A549 (cell line): Measurements from ENCODE around the gene KRT8. TPM values are rescaled to one million over a fixed set of nuclear protein-coding genes. Genes with fewer than 3 reads are reported as not detected.

Experiments
- ATAC-seq, 2 experiments: fragments of 200-7000 bp in 1 of 2; fragments of >200 bp in 1 of 2; cut with Nextera tagmentation in 1 of 2; cut with Tn5 transposase in 1 of 2; 3 replicates each; pipeline versions ENCODE4 v1.8.0 to v1.9.1; 2018 to 2020; ENCODE audit warnings: mild to moderate bottlenecking in 1 of 2, moderate library complexity in 1 of 2
- CTCF ChIA-PET: fragments of 300-600 bp; sonication (Branson Sonifier 250); formaldehyde crosslinking; extraction: SDS; loops from one replicate; lab custom pipeline; 2021; ENCODE audit warnings: antibody characterized with exemption, inconsistent platforms; lab: Yijun Ruan, JAX
- POLR2A ChIA-PET: fragments of 350-600 bp; formaldehyde crosslinking; extraction: SDS; loops from one replicate; lab custom pipeline; 2021; ENCODE audit warnings: antibody characterized with exemption, inconsistent platforms; lab: Yijun Ruan, JAX
- DNase-seq, 2 experiments: peaks; one replicate each; pipeline versions ENCODE4 v3.0.0 to v3.0.0-alpha.2; 2011 to 2016; ENCODE audit warnings: low read depth in 1 of 2, low spot score in 1 of 2
- FAIRE-seq: peaks from 2 replicates; lab custom pipeline; 2011; peaks lifted over from hg19 to GRCh38; lab: Jason Lieb, UNC
- H3K27ac ChIP-seq, 2 experiments: fragments of >200 bp; sonication (Bioruptor Twin); formaldehyde crosslinking; 3 replicates each; pipeline ENCODE4 v1.5.1; 2016 to 2017
- H3K4me1 ChIP-seq: fragments of >200 bp; sonication (Bioruptor Twin); formaldehyde crosslinking; 3 replicates; pipeline ENCODE4 v1.6.1; 2016
- H3K4me2 ChIP-seq: fragments of >200 bp; sonication (Bioruptor Twin); formaldehyde crosslinking; 3 replicates; pipeline ENCODE4 v1.6.1; 2016
- H3K4me3 ChIP-seq: fragments of >200 bp; sonication (Bioruptor Twin); formaldehyde crosslinking; 3 replicates; pipeline ENCODE4 v1.5.1; 2016
- H3K9me3 ChIP-seq: fragments of >200 bp; sonication (Bioruptor Twin); formaldehyde crosslinking; 3 replicates; pipeline ENCODE4 v1.6.1; 2016
- BCL3 ChIP-seq: fragments of >200 bp; sonication (Bioruptor Twin); formaldehyde crosslinking; IDR thresholded peaks from 3 replicates; pipeline ENCODE4 v1.6.1; 2016
- CBX8 ChIP-seq: fragments of 200-600 bp; sonication (generic); IDR thresholded peaks from 2 replicates; pipeline ENCODE4 v1.6.1; 2016
- CEBPB ChIP-seq, 2 experiments: fragments of >200 bp in 1 of 2; sonication (Bioruptor Twin) in 1 of 2; formaldehyde crosslinking in 1 of 2; IDR thresholded peaks; 2 replicates each; pipeline ENCODE4 v1.6.1; 2012 to 2016
- CHD2 ChIP-seq: fragments of 150-350 bp; IDR thresholded peaks from 2 replicates; pipeline ENCODE4 v1.6.1; 2014; ENCODE audit warnings: low read length; ENCODE audit not compliant: partially characterized antibody
- E2F6 ChIP-seq: IDR thresholded peaks from 2 replicates; pipeline ENCODE4 v1.6.1; 2012; ENCODE audit warnings: low read depth, borderline replicate concordance
- EHMT2 ChIP-seq: fragments of 200-600 bp; sonication (generic); IDR thresholded peaks from 2 replicates; pipeline ENCODE4 v1.6.1; 2016; ENCODE audit warnings: antibody characterized with exemption, low read depth, mild to moderate bottlenecking, moderate library complexity
- FOSB ChIP-seq: fragments of 250-450 bp; sonication (Bioruptor Pico); IDR thresholded peaks from 2 replicates; pipeline ENCODE4 v1.5.0; 2020; ENCODE audit warnings: mild to moderate bottlenecking, moderate library complexity
- FOSL2 ChIP-seq, 2 experiments: fragments of 450-650 bp in 1 of 2; fragments of >200 bp in 1 of 2; sonication (Bioruptor Twin) in 1 of 2; formaldehyde crosslinking; IDR thresholded peaks; 2 replicates each; pipeline versions ENCODE4 v1.5.0 to v1.6.1; 2016 to 2020; ENCODE audit warnings: mild to moderate bottlenecking in 1 of 2, moderate library complexity in 1 of 2
- FOXS1 ChIP-seq: fragments of 250-450 bp; sonication (Bioruptor Pico); IDR thresholded peaks from 2 replicates; pipeline ENCODE4 v1.5.0; 2020; ENCODE audit warnings: mild to moderate bottlenecking, moderate library complexity
- HDAC2 ChIP-seq: fragments of 200-600 bp; sonication (generic); IDR thresholded peaks from 2 replicates; pipeline ENCODE4 v1.6.1; 2016
- HOXA7 ChIP-seq: fragments of 250-450 bp; sonication (Bioruptor Pico); IDR thresholded peaks from 2 replicates; pipeline ENCODE4 v1.5.0; 2020; ENCODE audit warnings: mild to moderate bottlenecking, moderate library complexity
- HOXB5 ChIP-seq: fragments of 250-450 bp; sonication (Bioruptor Pico); IDR thresholded peaks from 2 replicates; pipeline ENCODE4 v1.5.0; 2020; ENCODE audit warnings: mild to moderate bottlenecking, moderate library complexity
- JUN ChIP-seq, 2 experiments: fragments of >200 bp; sonication (Bioruptor Twin); formaldehyde crosslinking; IDR thresholded peaks; 2 replicates in 1 of 2; 3 replicates in 1 of 2; pipeline ENCODE4 v1.6.1; 2016 to 2017
- MAFK ChIP-seq: fragments of 450-650 bp; IDR thresholded peaks from 2 replicates; pipeline ENCODE4 v1.6.1; 2014; ENCODE audit not compliant: partially characterized antibody
- MYC ChIP-seq: IDR thresholded peaks from 2 replicates; pipeline ENCODE4 v1.6.1; 2012; ENCODE audit warnings: mild to moderate bottlenecking, inconsistent platforms, low read length, improper control_type of control experiment, borderline replicate concordance
- NFE2L2 ChIP-seq: fragments of 150-350 bp; conservative IDR thresholded peaks from 2 replicates; pipeline ENCODE4 v1.6.1; 2014; ENCODE audit warnings: low read length
- PBX3 ChIP-seq: IDR thresholded peaks from 2 replicates; pipeline ENCODE4 v1.6.1; 2012
- PHF8 ChIP-seq: fragments of 200-600 bp; sonication (generic); IDR thresholded peaks from 2 replicates; pipeline ENCODE4 v1.6.1; 2016; ENCODE audit warnings: low read depth, mild to moderate bottlenecking, antibody characterized with exemption, moderate library complexity, borderline replicate concordance
- POLR2A ChIP-seq: IDR thresholded peaks from 2 replicates; pipeline ENCODE4 v1.6.1; 2012; ENCODE audit warnings: mild to moderate bottlenecking, low read length
- POLR2AphosphoS2 ChIP-seq: conservative IDR thresholded peaks from 2 replicates; pipeline ENCODE4 v1.6.1; 2012; ENCODE audit warnings: low read length, improper control_type of control experiment, inconsistent platforms
- RAD21 ChIP-seq, 2 experiments: fragments of >200 bp in 1 of 2; sonication (Bioruptor Twin) in 1 of 2; formaldehyde crosslinking in 1 of 2; IDR thresholded peaks in 1 of 2; conservative IDR thresholded peaks in 1 of 2; 2 replicates in 1 of 2; 3 replicates in 1 of 2; pipeline ENCODE4 v1.6.1; 2012 to 2018; ENCODE audit warnings: inconsistent platforms in 1 of 2
- RARB ChIP-seq: fragments of 250-450 bp; sonication (Bioruptor Pico); IDR thresholded peaks from 2 replicates; pipeline ENCODE4 v1.8.0; 2021; ENCODE audit warnings: mild to moderate bottlenecking, moderate library complexity
- SMC3 ChIP-seq: fragments of >200 bp; sonication (Bioruptor Twin); formaldehyde crosslinking; IDR thresholded peaks from 3 replicates; pipeline ENCODE4 v1.6.1; 2018; ENCODE audit warnings: inconsistent platforms
- SREBF2 ChIP-seq: fragments of 450-650 bp; IDR thresholded peaks from 2 replicates; pipeline ENCODE4 v1.6.1; 2014; ENCODE audit warnings: mild to moderate bottlenecking, moderate library complexity
- TFCP2L1 ChIP-seq: fragments of 250-450 bp; sonication (Bioruptor Pico); IDR thresholded peaks from 2 replicates; pipeline ENCODE4 v1.5.0; 2021; ENCODE audit warnings: mild to moderate bottlenecking
- TP53 ChIP-seq: fragments of 250-450 bp; sonication (Bioruptor Pico); IDR thresholded peaks from 2 replicates; pipeline ENCODE4 v1.5.0; 2021; ENCODE audit warnings: mild to moderate bottlenecking, moderate library complexity
- ZC3H11A ChIP-seq: fragments of 450-650 bp; IDR thresholded peaks from 2 replicates; pipeline ENCODE4 v1.6.1; 2014; ENCODE audit warnings: antibody characterized with exemption, mild to moderate bottlenecking
- ZNF302 ChIP-seq: fragments of 250-450 bp; sonication (Bioruptor Pico); IDR thresholded peaks from 2 replicates; pipeline ENCODE4 v1.9.0; 2021; ENCODE audit warnings: inconsistent platforms, mild to moderate bottlenecking, moderate library complexity
- ZSCAN20 ChIP-seq: fragments of 250-450 bp; sonication (Bioruptor Pico); IDR thresholded peaks from 2 replicates; pipeline ENCODE4 v1.8.0; 2022; ENCODE audit warnings: mild to moderate bottlenecking, moderate library complexity
- WGBS: methylation state at CpG from one replicate; pipeline ENCODE4 v1.1.6; 2017; ENCODE audit errors: missing lambda C conversion rate; 5-methylcytosine and 5-hydroxymethylcytosine counted together
- polyA plus RNA-seq, 4 experiments: library from polyadenylated mRNA; depleted of rRNA in 3 of 4; stranded (reverse); fragments of >200 nt; fragmentation: RNase III in 1 of 4; extraction: RNeasy Plus Mini Kit Qiagen cat#74134 plus additional on column Dnase treatment in 1 of 4; gene quantifications; 2 replicates in 3 of 4; 3 replicates in 1 of 4; pipeline ENCODE4 v1.2.3, GENCODE V29; 2011 to 2017
- TF ChIP-seq, protein P1 (sequence below): fragments of 200-600 bp; sonication (generic); IDR thresholded peaks from 2 replicates; pipeline ENCODE4 v1.6.1; 2016; ENCODE audit warnings: antibody characterized with exemption, mild to moderate bottlenecking, moderate library complexity

KRT8 gene
- polyA plus RNA-seq, 2 of the 4 experiments (the other 2 are of a cell fraction) = 2,250 to 3,633 TPM

- FAIRE-seq = no peak
- peak overlapping the region; percentile 91 for H3K4me3 ChIP-seq
- CTCF ChIA-PET = interaction anchor here (1.8 to 44.4 kb wide), 2 partner anchors 58 to 72 kb away, joined by 4 to 1736 read pairs; no protein-coding TSS in a partner anchor
- H3K4me1 ChIP-seq = peaks cover 30% of the 10 kb centered on the region
- H3K4me2 ChIP-seq = peak overlapping the region; percentile 93
- no peak for TF ChIP-seq ZC3H11A
- peak; percentile 94 for TF ChIP-seq POLR2AphosphoS2
- TF ChIP-seq ZNF302 (CRISPR knock-in tag) = no peak
- TF ChIP-seq E2F6 = no peak
- peak; percentile 85; the same call in 1 of the 3 replicates for TF ChIP-seq BCL3
- TF ChIP-seq, protein P1, sequence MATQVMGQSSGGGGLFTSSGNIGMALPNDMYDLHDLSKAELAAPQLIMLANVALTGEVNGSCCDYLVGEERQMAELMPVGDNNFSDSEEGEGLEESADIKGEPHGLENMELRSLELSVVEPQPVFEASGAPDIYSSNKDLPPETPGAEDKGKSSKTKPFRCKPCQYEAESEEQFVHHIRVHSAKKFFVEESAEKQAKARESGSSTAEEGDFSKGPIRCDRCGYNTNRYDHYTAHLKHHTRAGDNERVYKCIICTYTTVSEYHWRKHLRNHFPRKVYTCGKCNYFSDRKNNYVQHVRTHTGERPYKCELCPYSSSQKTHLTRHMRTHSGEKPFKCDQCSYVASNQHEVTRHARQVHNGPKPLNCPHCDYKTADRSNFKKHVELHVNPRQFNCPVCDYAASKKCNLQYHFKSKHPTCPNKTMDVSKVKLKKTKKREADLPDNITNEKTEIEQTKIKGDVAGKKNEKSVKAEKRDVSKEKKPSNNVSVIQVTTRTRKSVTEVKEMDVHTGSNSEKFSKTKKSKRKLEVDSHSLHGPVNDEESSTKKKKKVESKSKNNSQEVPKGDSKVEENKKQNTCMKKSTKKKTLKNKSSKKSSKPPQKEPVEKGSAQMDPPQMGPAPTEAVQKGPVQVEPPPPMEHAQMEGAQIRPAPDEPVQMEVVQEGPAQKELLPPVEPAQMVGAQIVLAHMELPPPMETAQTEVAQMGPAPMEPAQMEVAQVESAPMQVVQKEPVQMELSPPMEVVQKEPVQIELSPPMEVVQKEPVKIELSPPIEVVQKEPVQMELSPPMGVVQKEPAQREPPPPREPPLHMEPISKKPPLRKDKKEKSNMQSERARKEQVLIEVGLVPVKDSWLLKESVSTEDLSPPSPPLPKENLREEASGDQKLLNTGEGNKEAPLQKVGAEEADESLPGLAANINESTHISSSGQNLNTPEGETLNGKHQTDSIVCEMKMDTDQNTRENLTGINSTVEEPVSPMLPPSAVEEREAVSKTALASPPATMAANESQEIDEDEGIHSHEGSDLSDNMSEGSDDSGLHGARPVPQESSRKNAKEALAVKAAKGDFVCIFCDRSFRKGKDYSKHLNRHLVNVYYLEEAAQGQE = no peak
- TF ChIP-seq CBX8 = no peak
- 0 out of 2 replicates have a peak, but pooled peaks have one; percentile 28 for TF ChIP-seq FOXS1 (CRISPR knock-in tag)
- TF ChIP-seq TP53 (CRISPR knock-in tag) = peak; percentile 86; the same call in 1 of the 2 replicates
- TF ChIP-seq RARB (CRISPR knock-in tag) = peak; percentile 92
- TF ChIP-seq SMC3 = no peak
- TF ChIP-seq CHD2 = peak; percentile 9
- TF ChIP-seq POLR2A = peak; percentile 29; the same call in 1 of the 2 replicates
- TF ChIP-seq TFCP2L1 (CRISPR knock-in tag) = peak; percentile 91
- TF ChIP-seq MYC = no peak
- TF ChIP-seq RAD21 (conservative IDR thresholded peaks at IDR 0.05 in 1 of 2, IDR thresholded peaks at IDR 0.05 in 1 of 2) = no peak
- 0 out of 2 replicates have a peak, but pooled peaks have one; percentile 24 for TF ChIP-seq HOXB5 (CRISPR knock-in tag)
- peak; percentile 12 for TF ChIP-seq PBX3
- TF ChIP-seq HOXA7 = peak; percentile 94; the same call in 1 of the 2 replicates
- TF ChIP-seq MAFK = no peak
- no peak for TF ChIP-seq FOSL2 (IDR thresholded peaks at IDR 0.05)
- peak; percentile 4; the same call in 1 of the 2 replicates for TF ChIP-seq FOSL2 (CRISPR knock-in tag; IDR thresholded peaks at IDR 0.05)
- peak; percentile 47 to 86; a peak in 4 of 5 replicates for TF ChIP-seq JUN (IDR thresholded peaks at IDR 0.05)
- no peak for TF ChIP-seq HDAC2
- TF ChIP-seq ZSCAN20 (CRISPR knock-in tag) = no peak
- TF ChIP-seq EHMT2 = no peak
- no peak for TF ChIP-seq NFE2L2
- TF ChIP-seq SREBF2 = no peak
- TF ChIP-seq CEBPB (IDR thresholded peaks at IDR 0.05) = no peak
- TF ChIP-seq FOSB (CRISPR knock-in tag) = peak; percentile 95
- no peak for TF ChIP-seq PHF8
- TF ChIP-seq, all 56 proteins: peak for 14
- WGBS = 57% methylated on average over 7 of the region's 7 CpGs
- DNase-seq = peak in 1 of 2 experiments; percentile 63
- POLR2A ChIA-PET = interaction anchor here (0.6 to 1.2 kb wide), 2 partner anchors 10 to 27 kb away, joined by 3 to 13 read pairs; no protein-coding TSS in a partner anchor
- H3K27ac ChIP-seq = peak overlapping the region; percentile 96 to 97
- ATAC-seq = no peak
- no peaks in the 10 kb centered on the region for H3K9me3 ChIP-seq
Measured at GRCh38 chr12:52953181-52953841, 48.4 kb upstream of the KRT8 start.
